GM19240 (cell line): ENCODE results near the gene CTSS.
"Not testable (repeated sequence)": the region's sequence is repeated elsewhere in the genome, so short reads cannot be mapped to it uniquely, and the experiment has no call there.

ENCODE experiments used
- DNase-seq: peaks from one replicate; pipeline ENCODE4 v3.0.0; 2011; ENCODE audit warnings: low spot score; ENCODE audit not compliant: insufficient read length

The CTSS gene

DNA sequence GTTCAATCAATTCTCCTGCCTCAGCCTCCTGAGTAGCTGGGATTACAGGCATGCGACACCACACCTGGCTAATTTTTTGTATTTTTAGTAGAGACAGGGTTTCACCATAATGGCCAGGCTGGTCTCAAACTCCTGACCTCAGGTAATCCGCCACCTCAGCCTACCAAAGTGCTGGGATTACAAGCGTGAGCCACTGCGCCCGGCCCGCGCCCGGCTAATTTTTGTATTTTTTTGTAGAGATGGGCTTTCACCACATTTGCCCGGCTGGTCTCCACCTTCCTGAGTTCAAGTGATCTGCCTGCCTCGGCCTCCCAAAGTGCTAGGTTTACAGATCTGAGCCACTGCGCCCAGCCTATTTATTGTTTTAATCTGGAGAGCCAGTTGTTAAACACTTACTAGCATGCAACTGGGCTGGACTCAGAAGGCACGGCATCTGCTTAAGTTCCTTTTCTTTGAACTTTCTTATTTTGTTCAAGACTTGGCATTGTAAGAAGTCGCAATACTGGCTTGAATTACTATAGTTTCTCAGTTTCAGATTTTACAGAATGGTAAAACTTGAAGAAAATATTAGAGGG lies 10.4 kb upstream of the CTSS start:
- not testable (repeated sequence) for DNase-seq

GRCh38 chr1:150775276-150775675 lies 9.7 kb upstream of the CTSS start:
- no peak for DNase-seq

DNA sequence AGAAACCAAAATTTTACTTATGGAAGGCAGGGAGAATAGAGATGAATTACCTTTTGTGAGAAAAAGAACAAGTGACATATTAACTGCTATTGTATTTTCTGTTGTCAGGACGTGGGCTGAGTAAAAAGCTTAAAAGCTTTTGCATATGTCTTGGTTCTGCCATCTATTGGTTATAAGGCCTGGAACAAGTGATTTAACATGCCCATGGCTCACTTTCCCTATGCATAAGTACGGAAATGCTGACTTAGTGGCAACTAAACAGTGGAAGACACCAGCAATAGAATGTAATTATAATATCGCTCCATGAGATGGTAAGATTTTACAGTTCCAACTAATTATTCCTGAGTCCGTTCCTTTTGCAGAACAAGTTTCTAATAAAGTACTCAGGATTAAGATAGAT lies 6.7 kb upstream of the CTSS start:
- no peak for DNase-seq

DNA sequence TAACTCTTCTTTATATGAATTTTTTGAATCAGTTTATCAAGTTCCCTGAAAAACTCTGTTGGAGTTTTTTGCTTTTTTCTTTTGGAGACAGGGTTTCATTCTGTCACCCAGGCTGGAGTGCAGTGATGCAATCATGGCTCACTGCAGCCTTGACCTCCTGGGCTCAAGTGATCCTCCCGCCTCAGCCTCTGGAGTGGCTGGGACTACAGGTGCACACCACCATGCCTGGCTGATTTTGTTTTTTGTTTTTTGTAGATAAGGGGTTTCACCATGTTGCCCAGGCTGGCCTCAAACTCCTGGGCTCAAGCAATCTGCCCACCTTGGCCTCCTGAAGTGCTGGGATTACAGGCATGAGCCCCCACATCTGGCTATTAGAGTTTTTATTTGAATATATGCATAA lies 2.1 kb upstream of the CTSS start:
- not testable (repeated sequence) for DNase-seq

- DNase-seq, result not testable (repeated sequence)
These were observed 361 bp upstream of the CTSS start for GRCh38 chr1:150765977-150766301.

- DNase-seq, result no peak
These were observed 919 bp downstream of the CTSS start for GRCh38 chr1:150764617-150765101.

- DNase-seq, result no peak
These were observed 2.6 kb downstream of the CTSS start for GRCh38 chr1:150763018-150763417.

- DNase-seq, result no peak
These were observed 3.0 kb downstream of the CTSS start for GRCh38 chr1:150762552-150762951.

GRCh38 chr1:150761801-150762200 lies 3.8 kb downstream of the CTSS start:
- DNase-seq, result no peak

DNA sequence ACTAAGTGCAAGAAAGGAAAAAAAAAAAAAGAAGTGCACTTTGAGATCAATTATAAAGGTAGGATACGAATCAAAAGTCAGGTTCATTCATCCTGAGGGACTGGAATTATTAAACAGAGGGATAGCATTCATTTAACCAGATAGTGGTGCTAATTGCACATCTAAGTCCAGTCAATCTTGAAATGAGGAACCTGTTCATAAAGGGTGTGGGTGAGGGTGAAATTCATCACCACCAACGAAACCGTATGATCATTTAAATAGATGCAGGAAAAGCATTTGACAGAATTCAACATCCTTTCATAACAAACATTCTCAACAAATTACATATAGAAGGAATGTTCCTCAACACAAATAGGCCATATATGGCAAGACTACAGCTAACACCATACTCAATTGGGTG lies 5.6 kb downstream of the CTSS start:
- DNase-seq, result no peak

DNA sequence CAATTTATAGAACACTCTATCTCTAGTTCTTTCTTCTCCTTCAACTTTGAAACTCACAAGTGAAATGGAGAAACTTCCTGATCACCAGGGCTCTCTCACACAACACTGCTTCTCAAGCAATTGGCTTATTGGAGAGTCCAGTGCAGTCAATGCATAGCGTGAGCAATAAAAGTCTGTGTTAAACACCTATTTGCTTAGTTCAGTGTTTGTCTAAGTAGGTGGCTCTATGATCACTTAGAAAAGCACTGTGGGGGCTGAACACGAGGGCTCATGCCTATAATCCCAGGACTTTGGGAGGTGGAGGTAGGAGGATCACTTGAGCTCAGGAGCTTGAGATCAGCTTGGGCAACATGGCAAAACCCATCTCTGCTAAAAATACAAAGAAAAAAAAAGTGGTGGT lies 12.2 kb downstream of the CTSS start:
- no peak for DNase-seq

DNA sequence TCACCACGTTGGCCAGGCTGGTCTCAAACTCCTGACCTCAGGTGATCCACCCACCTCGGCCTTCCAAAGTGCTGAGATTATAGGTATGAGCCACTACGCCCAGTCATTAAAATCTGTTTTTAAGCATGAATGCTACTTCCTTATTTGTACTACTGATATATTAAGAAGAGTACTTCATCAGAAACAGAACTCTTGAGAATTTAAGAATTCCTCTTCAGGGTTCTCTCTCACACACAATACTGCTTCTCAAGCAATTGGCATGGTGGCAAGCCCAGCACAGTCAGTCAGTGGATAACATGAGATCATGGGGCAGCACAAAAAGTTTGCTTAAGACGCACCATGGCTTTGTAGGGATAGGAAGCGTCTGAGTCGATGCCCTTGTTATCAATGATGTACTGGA lies 14.1 kb downstream of the CTSS start:
- DNase-seq, result no peak

DNA sequence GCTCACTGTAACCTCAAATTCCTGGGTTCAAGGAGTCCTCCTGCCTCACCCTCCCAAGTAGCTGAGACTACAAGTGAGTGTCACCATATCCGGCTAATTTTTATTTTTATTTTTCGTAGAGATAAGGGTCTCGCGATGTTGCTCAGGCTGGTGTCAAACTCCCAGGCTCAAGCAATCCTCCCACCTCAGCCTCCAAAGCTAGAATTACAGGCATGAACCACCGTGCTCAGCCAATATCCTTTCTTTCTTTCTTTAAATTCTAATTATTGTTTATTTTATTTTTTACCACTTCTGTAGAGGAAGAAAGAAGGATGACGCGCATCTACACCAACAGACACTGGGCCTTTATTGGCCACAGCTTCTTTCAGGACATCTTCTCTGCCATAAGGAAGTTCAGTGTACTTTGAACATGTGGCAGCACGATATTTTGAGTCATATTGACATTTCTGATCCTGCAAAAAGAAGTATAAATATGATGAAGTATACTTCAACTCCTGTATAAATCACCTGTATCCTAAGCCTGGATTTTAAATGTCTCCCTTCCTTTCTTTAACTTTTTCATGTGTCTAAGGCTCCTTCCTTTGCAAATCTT lies 15.8 kb downstream of the CTSS start:
- DNase-seq, result no peak

GRCh38 chr1:150748878-150749719 lies 16.5 kb downstream of the CTSS start:
- DNase-seq, result no peak

- DNase-seq, result no peak
These were observed 35.4 kb downstream of the CTSS start for GRCh38 chr1:150730130-150730721.

GRCh38 chr1:150724336-150724735 lies 41.2 kb downstream of the CTSS start:
- no peak for DNase-seq

DNA sequence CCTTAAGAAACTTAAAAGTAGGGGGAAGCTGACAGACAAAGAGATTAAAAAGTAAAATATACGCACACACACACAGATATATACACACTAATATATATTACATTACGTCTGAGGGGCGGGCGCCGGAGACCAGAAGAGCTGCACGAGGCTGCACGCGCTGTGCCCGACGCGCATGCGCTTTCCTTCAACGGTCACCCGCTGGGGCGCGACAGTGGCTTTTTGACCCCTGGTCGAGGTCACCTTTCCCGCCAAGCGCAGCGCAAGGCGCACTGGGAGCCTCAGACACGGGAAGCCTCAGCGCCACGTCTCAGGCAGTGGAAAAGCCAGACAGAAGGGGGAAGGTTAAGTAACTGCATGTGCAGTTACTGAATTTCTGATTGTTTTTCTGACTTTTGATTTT lies 44.9 kb downstream of the CTSS start, which contains the start of gene HORMAD1:
Gene HORMAD1 (minus strand): TSS at position 193 of the 400 bp plus-strand sequence. CDS start 1,390 bp downstream, outside the sequence.
- no peak for DNase-seq

GRCh38 chr1:150720098-150720497 lies 45.5 kb downstream of the CTSS start:
- no peak for DNase-seq

- DNase-seq, result no peak
These were observed 47.2 kb downstream of the CTSS start for GRCh38 chr1:150718225-150718891.

- not testable (repeated sequence) for DNase-seq
These were observed 56.5 kb downstream of the CTSS start for GRCh38 chr1:150709031-150709430.

DNA sequence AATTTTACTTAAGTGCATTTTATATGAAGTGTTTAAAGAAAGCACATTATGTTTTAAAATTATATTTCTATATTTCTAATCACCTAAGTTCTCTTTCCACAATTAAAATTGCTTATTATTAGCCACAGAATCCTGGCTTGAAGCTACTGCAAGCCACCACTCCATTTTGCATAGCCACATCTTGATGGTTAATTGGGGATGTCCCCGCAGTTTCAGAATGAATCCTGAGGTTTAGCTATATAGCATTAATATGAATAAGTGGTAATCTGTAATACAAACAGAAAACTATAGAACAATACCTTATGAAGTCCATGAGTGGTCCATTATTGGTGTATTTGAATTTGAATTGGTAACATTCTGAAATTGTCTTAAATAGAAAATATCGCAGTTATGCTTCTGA lies 57.0 kb downstream of the CTSS start:
- DNase-seq, result no peak

GRCh38 chr1:150706091-150706490 lies 59.5 kb downstream of the CTSS start:
- no peak for DNase-seq
